Left lobe of liver (tissue), 2 donors: ENCODE measurements around the gene ACVRL1. TPM values are rescaled to one million over a fixed set of nuclear protein-coding genes. Genes with fewer than 3 reads are reported as not detected.

Experiments
- ATAC-seq: fragments of 200-7000 bp; cut with Tn5 transposase; one replicate; pipeline ENCODE4 v1.9.1; 2020; ENCODE audit warnings: mild to moderate bottlenecking, moderate library complexity
- DNase-seq: peaks from one replicate; pipeline ENCODE4 v3.0.0-alpha.2; 2020; ENCODE audit warnings: low spot score
- total RNA-seq: library from RNA; stranded (reverse); gene quantifications from one replicate; pipeline ENCODE4 v1.2.1, GENCODE V29; 2021
- donor health status: DM: no; HTN: no; CAD: no; lungs with moderate emphysema.
- donor health status: DM: no; HTN: yes; CAD: no.

Gene ACVRL1
- total RNA-seq: 7.1 TPM

DNA sequence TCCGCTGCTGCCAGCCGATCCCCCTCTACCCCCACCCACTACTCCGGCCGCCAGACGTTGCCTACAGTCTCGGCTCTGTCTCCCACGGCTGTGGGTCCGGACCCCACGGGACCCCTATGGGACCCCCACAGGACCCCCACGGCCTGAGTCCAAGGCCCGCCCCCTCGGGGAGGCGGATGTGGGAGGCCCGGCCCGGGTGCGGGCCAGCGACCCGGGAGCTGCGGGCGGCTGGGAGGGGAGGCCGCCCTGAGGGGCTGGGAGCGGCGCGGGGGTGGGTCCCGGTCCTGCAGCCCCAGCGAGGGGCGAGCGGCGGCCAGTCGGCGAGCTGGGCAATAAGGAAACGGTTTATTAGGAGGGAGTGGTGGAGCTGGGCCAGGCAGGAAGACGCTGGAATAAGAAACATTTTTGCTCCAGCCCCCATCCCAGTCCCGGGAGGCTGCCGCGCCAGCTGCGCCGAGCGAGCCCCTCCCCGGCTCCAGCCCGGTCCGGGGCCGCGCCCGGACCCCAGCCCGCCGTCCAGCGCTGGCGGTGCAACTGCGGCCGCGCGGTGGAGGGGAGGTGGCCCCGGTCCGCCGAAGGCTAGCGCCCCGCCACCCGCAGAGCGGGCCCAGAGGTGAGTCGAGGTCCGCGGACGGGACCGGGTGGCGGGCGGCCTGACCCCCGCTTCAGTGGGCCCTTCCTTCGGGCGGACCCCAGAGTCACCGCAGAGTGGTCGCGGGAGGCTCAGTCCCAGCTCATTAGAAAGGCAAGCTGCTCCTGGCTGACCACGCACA is at the start of gene ACVRL1:
TSS of gene ACVRL1 (plus strand) at position 422 of the 773 bp plus-strand sequence. CDS start 4,971 bp downstream, outside the sequence.
- ATAC-seq (peak; percentile 14), DNase-seq (no peak)

DNA sequence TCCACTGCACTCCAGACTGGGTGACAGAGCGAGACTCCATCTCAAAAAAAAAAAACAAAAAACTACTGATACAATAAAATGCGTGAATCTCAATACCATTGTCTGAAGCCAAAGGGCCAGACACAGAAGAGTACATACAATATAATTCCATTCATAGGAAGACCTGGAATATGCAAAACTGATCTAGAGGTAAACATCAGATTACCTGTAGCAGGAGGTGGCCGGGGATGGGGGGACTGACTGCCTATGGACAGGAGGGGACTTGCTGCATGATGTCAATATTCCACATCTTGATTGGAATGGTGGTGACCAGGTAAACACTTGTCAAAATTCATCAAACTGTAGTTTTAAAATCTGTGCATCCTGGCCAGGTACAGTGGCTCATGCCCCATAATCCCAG is 46.3 kb upstream of the ACVRL1 start:
- ATAC-seq: no peak
- no peak for DNase-seq

DNA sequence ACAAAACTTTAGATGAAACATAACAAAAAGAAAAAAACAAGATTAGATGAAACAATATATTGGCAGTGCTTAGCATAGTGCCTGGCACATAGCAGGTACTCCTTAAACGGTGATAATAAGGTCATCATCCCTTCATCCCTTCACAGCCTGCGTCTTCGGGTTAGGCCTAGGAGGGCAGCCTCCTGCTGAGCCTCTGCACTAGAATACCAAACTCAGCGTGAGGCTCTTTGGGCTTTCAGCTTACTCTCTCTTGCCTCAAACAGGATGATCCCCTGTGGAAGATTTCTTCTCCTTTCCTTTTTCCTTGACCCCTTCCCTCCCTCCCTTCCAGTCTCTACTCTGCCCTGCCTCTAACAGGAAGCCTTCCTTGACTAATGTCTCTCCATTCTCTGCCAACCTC is 44.4 kb upstream of the ACVRL1 start:
- no peak for ATAC-seq
- DNase-seq: no peak

DNA sequence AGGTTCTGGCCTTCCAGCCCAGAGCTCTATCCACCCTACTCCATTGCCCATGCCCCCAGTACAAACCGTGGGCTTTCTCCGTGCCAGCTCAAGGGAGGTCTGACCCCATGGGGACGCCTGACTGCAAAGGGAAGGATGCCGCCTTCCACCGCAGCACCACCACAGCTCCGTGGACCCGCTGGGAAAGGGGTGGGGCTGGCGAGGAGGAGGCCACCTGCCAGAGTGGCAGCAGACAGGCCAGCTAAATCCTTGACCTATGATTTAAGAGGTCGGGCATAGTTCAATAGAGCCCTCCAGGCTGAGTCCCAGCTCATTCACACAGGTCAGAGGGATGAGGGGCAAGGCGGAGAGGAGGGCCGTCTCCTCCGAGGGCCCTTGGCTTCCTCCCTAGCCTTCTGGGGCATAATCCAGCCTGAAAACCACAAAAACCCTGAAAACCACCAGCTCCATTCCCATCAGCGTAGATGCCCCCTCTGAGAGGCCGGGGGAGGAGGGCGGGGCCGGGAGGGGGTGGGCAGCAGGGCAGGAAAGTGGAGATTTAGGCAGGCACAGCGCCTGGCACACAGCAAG is 43.9 kb upstream of the ACVRL1 start:
- ATAC-seq (peak; percentile 63), DNase-seq (peak; percentile 58)

DNA sequence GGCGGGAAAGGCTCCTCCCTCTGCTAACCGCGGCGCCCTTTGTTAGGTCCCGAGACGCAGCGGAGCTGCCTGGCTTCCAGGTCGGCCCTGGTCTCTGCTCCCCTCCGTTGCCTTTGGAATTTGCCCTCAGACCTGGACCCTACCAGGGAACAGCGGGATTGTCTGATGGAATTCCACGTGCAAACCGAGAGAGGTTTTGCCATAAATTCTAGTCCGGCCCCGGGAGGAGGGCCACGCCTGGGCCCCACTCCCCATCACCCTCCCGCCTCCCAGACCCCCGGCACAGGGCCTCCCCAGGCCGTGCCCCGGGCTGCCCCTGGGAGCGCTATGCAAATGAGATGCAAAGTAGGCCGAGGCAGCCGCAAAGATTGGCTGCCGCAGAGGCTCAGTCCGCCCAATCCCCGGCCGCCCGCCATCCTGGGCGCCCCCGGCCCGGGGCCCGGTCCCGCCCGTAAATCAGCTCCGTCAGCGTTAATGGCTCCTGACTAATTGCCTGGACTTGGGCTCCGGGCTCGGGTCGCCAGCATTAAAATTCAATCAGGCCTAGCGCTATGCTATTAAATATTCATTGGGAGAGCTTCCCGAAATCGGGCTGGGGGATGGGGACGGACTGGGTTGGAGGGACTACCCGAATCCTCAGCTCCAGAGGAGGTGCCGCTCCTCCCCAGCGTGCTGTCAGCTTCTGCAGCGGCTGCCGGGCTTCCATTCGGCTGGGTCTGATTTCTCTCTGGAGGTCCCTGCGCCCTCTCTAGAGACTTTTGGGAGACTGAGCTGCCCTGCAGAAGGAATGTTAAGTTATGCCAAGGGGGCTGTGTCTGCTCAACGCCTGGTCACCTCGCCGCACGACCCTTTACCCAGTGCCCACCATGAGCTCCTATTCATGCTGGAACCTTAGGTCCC is 43.1 kb upstream of the ACVRL1 start:
- ATAC-seq (peak; percentile 82), DNase-seq (peak; percentile 79)

DNA sequence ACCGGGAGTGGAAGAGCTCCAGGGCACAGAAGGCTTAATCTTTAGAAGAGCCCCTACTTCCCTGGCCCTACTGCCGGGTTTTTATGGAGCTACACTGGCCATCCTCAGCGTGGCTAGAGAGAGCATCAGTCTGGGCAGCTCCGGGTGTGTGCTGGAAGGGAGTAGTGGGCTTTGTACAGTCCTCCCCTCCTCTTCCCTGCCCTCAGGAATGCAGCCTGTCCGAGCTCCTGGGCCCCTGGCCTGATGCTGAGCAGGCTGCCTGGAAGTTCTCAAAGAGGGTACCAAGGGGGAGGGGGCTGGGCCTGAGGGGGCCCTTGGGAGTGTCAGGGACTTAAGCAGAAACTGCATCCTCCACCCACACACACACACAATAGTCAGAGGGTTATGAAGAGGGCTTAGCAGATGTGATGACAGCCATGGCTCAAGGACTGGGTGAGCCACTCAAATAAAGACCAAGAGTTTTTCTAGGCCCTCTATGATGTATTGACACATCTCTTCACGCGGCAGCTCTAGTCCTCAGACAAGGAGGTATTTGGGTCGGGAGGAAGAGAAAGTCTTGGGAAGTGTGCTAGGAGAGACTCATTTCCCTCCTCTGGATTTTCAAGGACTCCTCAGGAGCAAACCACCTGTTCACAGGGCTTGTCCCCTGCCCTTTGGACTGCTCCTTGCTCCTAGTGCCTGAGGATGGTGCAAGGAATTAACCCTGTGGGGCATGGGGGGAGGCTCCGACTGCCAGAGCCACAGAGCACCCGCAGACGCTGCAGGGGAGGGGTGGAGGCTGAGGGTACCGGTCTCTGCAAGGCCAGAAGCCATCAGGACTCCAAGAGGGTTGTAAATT is 42.3 kb upstream of the ACVRL1 start:
- DNase-seq (no peak), ATAC-seq (no peak)

DNA sequence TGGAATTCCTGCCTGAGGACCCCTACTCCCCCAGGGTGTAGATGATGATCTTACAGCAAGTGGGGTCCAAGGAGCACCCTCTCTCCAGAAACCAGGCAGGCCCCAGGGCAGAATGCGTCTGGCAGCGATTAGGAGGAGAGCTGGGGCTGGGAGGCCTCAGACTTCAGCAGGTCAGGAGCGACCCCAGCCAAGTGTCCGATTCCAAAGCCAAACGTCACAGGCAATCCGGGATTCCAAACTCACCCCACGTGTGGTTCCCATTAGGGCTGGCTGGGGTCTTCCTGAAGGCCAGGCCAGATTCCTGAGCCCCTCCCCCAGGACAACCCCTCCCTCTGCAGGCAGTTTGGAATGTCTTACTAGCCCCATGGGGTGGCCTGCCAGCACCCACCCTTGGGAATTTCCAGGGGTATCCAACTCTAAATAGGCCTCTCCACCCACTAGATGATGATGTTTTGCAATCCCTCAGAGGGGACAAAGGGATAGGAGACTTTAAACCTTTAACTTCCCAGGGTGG is 41.5 kb upstream of the ACVRL1 start:
- no peak for DNase-seq
- ATAC-seq: no peak

DNA sequence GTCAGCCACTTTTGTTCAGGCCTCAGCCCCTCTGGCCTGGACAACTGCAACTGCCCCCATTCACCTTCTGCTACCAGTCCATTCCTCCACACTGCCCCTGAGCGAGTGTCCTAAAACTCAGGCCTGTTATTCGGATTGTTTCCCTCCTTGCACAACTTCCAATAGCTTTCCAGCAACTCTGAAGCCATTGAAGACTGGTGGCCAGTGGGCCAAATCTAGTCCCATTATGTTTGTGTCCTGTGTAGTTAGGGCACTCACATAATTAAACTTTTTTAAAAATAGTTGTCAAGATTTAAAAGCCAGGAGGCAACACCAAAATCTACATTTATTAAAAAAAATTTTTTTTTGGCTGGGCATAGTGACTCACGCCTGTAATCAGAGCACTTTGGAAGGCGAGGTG is 41.0 kb upstream of the ACVRL1 start:
- no peak for DNase-seq
- no peak for ATAC-seq

DNA sequence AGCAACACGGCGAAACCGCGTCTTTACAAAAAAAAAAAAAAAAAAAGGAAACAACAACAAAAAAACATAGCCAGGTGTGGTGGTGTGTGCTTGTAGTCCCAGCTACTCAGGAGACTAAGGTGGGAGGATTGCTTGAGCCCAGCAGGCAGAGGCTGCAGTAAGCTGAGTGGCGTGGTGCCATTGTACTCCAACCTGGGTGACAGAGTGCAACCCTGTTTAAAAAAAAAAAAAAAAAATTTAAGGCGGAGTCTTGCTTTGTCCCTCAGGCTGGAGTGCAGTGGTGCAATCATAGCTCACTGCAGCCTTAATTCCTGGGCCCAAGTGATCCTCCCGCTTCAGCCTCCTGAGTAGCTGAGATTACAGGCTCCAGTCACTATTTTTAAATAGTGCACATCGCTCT is 40.5 kb upstream of the ACVRL1 start:
- DNase-seq (peak; percentile 71), ATAC-seq (peak; percentile 65)

DNA sequence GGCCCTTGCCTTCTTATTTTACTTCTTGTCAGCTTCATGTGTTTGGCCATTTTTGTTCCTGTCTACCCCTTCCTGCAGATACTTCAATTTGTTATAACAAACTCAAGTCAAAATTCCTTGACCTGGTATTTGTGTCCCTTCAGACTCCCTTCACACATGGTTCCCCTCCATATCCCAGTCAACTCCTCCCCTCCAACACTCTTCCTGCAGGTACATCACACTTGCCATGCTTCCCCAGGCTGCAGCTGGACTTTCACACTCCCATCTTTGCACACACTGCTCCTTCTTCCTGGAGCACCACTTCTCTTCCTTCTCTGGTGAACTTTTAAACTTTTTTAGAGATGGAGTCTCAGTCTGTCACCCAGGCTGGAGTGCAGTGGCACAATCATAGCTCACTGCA is 39.9 kb upstream of the ACVRL1 start:
- no peak for DNase-seq

DNA sequence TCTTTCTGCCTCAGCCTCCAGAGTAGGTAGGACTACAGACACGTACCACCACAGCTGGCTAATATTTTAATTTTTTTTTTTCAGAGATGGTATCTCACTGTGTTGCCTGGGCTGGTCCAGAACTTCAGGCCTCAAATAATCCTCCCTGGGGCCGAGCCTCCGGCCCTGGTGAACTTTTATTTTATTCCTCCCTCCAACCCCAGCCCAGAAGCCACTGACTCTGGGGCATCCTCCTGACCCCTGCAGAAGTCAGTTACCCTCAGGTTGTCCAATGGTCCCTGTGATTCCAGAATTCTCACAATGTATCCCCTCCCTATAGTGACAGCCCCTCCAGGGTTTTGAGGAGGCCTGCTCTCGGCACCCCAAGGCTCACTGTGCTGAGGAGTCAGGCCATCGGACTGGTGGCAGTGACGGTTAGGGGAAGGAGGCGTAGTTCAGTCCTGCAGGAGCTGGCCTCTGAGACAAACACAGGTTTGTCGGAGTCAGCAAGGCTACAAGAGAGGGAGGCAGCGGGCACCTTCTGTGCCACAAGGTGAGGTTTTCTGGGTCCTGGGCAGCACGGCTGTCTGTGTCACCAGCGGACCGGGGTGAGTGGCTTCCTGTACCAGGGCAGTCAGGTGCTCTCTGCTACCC is 39.4 kb upstream of the ACVRL1 start:
- DNase-seq: no peak
- ATAC-seq: no peak

More for the DNA sequence above, 39.9 kb upstream of the ACVRL1 start:
- ATAC-seq: no peak

DNA sequence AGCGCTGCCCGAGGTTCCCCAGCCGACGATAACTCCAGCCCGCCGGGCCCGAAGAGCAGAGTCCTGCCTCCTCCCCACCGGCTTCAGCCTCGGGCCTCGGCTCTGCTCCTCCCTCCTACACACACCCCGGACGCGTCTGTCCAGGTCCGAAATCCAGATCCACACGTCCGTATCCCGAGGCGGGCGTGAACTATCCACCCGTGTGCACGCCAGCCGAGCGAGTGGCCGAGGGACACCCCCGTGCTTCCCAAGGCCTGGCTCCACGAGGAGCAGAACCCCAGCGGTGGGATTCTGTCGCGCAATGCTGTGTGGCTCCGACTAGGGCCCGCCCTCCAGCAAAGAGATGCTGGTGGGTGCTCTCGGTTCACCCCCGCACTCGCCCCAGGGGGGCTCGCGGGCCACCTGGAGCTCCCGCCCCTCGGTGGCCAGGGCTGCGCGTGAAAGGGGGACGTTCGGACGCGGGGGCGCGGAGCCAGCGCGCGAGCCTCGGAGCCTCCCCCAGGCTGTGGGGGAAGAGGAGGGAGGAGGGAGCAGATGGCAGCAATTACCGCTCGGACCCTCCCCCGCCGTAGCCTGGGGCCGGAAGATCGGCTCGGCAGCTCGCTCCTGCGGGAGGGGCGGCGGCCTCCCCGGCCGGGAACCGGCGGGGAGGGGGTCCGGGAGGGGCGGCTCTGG is 38.3 kb upstream of the ACVRL1 start:
- no peak for ATAC-seq
- no peak for DNase-seq

DNA sequence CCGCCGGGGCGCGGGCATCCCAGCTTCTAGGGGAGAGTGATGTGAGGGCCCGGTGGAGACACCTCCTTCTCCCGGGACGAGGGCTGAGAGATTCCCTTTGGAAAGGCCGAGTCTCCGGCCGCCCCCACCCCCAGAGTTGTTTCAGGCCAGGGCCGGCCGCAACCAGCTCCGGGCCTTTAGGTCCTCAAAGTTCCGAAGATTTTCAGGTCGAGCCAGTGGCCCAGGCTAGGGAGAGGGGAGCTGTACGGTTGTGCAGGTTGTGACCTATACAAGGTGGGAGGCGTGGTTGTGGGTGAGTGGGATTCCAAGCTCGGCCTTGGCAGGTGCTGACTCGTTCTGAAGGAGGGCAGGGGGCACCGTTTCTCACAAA is 37.8 kb upstream of the ACVRL1 start:
- DNase-seq: no peak
- ATAC-seq: no peak

DNA sequence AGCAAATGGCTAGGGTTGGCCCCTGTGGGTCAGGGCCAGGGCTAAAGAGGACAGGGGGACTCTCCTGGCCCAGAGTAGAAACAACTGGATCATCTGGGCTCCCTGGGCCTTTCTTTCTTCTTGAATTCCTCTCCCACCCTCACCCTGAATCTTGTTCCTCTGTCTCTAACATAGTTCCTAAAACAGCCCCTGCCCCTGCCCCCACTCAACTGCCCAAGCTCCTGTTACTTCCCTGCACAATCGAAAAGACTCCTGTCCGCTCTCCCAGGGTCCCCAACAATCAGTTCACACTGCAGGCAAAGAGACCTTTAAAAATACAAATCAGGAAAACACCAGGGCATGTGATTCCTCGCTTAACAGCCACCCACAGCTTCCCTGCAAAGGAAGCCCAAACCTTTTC is 37.4 kb upstream of the ACVRL1 start:
- DNase-seq (no peak), ATAC-seq (no peak)

DNA sequence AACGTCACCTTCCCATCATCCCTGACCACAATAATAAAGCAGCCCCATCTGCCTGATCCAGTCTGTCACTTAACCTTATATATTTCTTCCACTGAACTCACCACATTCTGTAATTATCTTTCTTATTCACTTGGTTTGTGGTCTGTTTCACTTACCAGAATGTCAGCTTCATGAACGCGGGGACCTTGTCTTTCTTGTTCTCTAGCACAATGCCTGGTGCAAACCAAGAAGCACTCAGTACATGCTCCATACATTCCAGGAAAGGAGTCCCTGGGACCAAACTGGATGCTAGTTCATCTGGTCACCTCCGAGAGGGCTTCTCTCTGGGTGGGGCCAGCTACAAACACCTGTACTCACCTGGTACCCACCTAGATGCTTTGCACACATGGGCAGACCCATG is 36.8 kb upstream of the ACVRL1 start:
- DNase-seq: no peak
- no peak for ATAC-seq

DNA sequence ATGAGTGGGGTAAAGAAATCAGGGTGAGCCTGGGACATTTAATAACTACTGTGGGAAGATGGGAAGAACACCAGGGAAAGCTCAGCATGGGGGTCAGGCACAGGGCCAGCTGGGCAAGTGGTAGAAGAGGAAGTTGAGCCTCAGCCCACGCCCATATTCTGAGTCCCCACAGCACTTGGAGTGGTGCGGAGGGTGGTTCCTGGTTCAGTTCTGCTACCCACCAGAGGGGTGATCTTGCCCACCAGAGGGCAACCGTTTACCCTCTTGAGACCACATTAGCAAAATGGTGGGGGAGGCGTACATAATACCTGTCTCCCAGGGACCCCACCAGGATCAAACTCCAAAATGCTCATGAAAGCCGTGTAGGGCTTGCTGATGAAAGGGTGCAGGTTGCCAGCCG is 36.2 kb upstream of the ACVRL1 start:
- DNase-seq (no peak), ATAC-seq (no peak)

DNA sequence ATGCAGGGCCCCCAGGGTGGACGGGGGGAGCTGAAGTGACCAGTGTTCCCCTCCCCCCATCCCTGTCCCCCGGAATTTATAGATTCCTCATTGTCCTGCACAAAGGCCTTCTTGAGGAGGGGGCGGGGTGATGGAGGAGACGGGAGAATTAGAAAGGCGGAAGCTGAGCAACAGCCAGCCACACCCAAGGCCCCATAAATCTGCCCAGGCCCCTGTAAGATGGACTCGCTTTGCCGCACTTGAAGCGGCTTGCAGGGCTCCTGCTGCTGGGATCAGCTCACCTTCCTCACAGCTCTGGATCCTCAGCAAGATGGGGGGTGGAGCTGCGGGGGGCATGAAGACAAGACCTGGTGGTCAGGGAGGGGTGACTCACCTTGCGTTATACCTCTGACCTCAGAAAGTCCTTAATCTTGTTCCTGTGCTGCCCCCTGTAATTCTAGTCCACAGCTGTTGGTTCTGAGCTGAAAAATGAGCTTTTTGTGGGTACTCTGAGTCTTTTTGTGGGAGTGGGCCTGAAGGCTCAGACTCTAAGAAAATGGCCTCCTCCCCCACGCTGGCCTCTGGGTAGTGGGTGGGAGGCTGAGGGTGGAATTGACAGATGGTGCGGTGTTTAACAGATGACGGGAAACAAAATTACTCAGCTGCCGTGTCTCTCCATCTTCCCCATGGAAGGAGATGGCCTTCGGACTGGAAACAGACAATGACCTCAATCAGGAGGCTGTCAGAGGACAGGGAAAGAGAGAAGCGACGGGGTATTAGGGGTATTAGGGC is 35.2 kb upstream of the ACVRL1 start:
- DNase-seq (no peak), ATAC-seq (no peak)

DNA sequence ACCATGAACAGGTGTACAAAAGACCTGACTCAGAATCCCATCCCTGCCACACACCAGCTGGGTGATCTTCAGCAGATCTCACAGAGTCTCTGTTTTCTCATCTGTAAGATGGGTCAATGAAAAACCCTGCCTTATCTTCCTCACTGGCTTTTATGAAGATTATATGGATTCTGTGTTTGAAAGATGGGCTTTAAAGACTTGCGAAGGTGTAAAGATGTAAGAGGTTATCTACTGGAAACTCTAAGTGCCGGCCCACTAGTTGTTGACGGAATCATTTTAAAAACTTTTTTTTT is 34.7 kb upstream of the ACVRL1 start:
- DNase-seq (no peak), ATAC-seq (no peak)
